ENCODE data around the gene SAMD10.

GRCh38 chr20:63930971-63931553 is 48.4 kb downstream of the SAMD10 start:
- TF ChIP-seq TCF12 (IDR thresholded peaks at IDR 0.05; ENCODE audit: low read depth): no peak
- no peak for TF ChIP-seq MAX (IDR thresholded peaks at IDR 0.05)
- no peak for TF ChIP-seq TAF1 (IDR thresholded peaks at IDR 0.05; ENCODE audit: low read depth)
- TF ChIP-seq EP300 (IDR thresholded peaks at IDR 0.05; ENCODE audit: borderline replicate concordance): no peak
- TF ChIP-seq REST (IDR thresholded peaks at IDR 0.05; ENCODE audit: low read depth): no peak
- TF ChIP-seq USF1 (IDR thresholded peaks at IDR 0.05): no peak
- TF ChIP-seq CEBPB (IDR thresholded peaks at IDR 0.05): no peak
- no peak for TF ChIP-seq RAD21 (IDR thresholded peaks at IDR 0.05; ENCODE audit: low read depth)
- no peak for TF ChIP-seq YY1 (IDR thresholded peaks at IDR 0.05; ENCODE audit: low read depth)
- TF ChIP-seq EGR1 (IDR thresholded peaks at IDR 0.05): no peak
- TF ChIP-seq CREB1 (IDR thresholded peaks at IDR 0.05; ENCODE audit: low read depth): no peak
- TF ChIP-seq FOXM1 (IDR thresholded peaks at IDR 0.05; ENCODE audit: borderline replicate concordance, low read depth): no peak
- no peak for TF ChIP-seq NFIC (IDR thresholded peaks at IDR 0.05)

Measured in Ishikawa (cell line).